Astrocyte (in vitro differentiated cells and primary cell): ENCODE results near the gene OR51A2.

Experiments
- EZH2 ChIP-seq: IDR thresholded peaks from 2 replicates; pipeline ENCODE4 v1.6.1; 2012; ENCODE audit warnings: mild to moderate bottlenecking, low read length, inconsistent platforms; ENCODE audit not compliant: insufficient read depth
- TF ChIP-seq, protein P1 (sequence below): IDR thresholded peaks from 2 replicates; pipeline ENCODE4 v1.5.1; 2011; ENCODE audit warnings: low read depth, mild to moderate bottlenecking, inconsistent platforms, low read length, moderate library complexity; ENCODE audit not compliant: insufficient read depth

DNA sequence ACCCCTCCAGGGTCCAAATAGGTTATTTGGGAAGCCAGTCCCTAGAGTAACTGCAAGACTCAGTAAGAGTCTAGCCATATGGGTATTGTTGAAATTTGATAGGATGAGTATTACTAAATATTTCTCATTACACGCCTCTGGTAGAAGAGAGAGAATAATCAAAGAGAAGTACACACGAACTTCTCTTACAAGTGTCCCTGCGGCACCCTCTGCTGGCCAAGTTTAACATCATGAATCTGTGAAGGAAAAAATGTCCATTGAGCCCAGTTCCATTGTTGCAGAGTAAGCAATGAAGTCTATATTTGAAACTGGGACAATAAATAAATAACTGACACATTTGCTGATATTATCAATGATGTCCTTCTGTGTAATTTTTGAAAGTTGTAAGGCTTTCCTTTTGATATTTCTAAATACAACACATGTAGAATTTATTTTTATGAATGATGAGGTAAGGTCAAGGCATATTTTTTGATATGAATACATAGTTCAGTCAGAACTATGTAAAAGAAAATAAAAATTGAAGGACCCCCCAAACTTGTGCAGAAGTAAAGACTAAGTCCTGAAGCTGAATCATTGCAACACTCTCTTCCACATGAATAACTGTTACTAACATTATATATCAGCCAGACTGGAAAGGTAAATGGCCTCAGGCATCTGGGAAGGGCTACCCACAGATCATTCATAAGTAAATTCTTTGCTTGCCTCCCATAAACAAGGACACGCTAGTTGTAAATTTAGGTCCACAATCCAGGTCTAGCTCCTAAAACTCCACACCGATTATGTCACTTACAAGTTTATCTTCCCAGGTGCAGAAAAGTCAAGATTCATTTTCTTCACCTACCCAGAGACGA, 49.1 kb upstream of the OR51A2 start:
- TF ChIP-seq, protein P1, sequence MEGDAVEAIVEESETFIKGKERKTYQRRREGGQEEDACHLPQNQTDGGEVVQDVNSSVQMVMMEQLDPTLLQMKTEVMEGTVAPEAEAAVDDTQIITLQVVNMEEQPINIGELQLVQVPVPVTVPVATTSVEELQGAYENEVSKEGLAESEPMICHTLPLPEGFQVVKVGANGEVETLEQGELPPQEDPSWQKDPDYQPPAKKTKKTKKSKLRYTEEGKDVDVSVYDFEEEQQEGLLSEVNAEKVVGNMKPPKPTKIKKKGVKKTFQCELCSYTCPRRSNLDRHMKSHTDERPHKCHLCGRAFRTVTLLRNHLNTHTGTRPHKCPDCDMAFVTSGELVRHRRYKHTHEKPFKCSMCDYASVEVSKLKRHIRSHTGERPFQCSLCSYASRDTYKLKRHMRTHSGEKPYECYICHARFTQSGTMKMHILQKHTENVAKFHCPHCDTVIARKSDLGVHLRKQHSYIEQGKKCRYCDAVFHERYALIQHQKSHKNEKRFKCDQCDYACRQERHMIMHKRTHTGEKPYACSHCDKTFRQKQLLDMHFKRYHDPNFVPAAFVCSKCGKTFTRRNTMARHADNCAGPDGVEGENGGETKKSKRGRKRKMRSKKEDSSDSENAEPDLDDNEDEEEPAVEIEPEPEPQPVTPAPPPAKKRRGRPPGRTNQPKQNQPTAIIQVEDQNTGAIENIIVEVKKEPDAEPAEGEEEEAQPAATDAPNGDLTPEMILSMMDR, result peak; percentile 61
- TF ChIP-seq EZH2, result no peak
